SU-DHL-6 (cell line): ENCODE results near the gene OVCH1.

Experiments used
- CTCF ChIP-seq: fragments of 200-600 bp; sonication (generic); IDR thresholded peaks from one replicate; pipeline ENCODE4 v1.5.1; 2017; ENCODE audit warnings: antibody characterized with exemption, mild to moderate bottlenecking, low read length, moderate library complexity; ENCODE audit not compliant: insufficient read depth, poor library complexity, severe bottlenecking
- EZH2phosphoT487 ChIP-seq: fragments of 200-600 bp; sonication (generic), shearing (Covaris generic); conservative IDR thresholded peaks from 2 replicates; pipeline ENCODE4 v1.6.1; 2018; ENCODE audit warnings: mild to moderate bottlenecking, antibody characterized with exemption, low read length, moderate library complexity, mixed read lengths

- TF ChIP-seq CTCF, result no peak
- no peak for TF ChIP-seq EZH2phosphoT487
Measured at GRCh38 chr12:29455087-29455486, 42.4 kb downstream of the OVCH1 start.
